ENCODE results near the gene DYNLT1.

DYNLT1 gene

GRCh38 chr6:158591810-158592209, 52.7 kb downstream of the DYNLT1 start:
- no peak for DNase-seq

DNA sequence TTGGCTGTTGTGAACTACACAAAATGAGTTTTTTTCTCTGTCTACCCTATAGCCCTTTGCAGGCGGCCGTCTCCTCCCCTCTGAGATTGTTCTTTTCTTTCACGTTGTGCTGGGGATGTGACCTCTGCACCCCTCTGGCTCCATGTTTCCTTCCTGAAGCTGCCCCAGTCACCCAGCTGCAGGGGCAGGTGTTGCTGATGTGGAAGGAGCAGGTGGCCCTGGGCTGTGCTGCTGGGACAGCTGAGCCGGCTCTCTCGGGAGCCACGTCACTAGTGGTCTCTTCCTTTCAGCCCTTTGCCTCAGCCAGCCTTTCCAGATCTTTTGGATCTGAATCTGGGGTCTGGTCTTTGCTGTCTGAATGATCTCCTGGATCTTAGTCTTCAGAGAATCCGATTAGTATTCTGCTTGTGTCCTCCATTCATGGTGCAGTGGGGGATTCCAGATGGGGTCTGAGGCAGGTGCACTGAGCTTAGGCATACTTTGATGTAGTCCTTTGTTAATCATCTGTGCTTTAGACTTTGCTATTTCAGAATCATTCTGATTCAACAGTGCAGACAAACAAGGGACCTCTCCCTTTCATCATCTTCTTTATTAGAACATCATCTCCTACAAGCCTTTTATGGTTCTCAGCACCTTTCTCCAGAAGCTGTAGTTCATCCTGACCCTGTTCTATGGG, 53.3 kb downstream of the DYNLT1 start:
- DNase-seq: no peak

DNA sequence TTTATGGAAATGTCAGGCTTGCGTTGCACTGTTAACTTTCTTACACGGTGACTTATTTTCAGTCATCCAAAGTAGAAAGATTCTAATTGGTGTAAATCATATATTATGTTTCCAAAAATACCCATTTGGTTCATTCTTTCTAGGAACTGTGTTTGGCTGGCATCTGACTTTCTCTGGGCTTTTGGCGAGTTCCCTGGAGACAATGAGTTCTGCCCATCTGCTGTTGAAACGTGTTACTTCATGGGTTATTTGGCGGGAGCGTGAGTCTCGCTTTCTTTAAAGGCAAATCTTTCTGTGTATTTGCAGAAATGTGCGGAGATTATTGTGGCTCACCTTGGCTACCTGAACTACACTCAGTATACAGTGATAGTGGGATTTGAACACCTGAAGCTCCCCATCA, 55.2 kb downstream of the DYNLT1 start:
- DNase-seq: no peak

- no peak for DNase-seq
Observed at GRCh38 chr6:158586652-158587051, 57.9 kb downstream of the DYNLT1 start.

Data from NK-92 treated with Interleukin-12 subunit alpha and Interleukin-12 subunit beta, amount 100 ng/mL, for 24 hours (cell line).